Measurements from ENCODE around the gene ANXA11.
"Not testable (repeated sequence)": the region's sequence is repeated elsewhere in the genome, so short reads cannot be mapped to it uniquely, and the experiment has no call there.

Gene ANXA11

DNA sequence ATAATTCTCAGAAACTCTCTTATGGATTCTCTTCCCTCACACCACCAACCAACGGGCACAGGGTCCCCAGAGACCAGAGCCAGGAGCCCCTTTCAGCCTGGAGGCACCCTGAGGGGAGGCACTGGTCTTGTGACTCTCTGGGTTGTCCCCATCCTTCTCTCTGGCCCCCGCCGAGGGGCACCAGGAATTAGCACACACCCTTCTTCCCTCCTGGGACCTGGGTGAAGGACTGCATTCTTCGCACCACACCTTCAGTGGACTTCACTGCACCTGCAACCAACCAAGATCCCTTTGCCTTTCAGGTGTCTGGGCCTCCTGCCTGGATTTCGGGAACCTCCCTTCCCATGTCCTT is 50.7 kb downstream of the ANXA11 start:
- no peak overlapping the region for H3K4me3 ChIP-seq (ENCODE audit: low read depth, low read length)
- TF ChIP-seq, protein P1, sequence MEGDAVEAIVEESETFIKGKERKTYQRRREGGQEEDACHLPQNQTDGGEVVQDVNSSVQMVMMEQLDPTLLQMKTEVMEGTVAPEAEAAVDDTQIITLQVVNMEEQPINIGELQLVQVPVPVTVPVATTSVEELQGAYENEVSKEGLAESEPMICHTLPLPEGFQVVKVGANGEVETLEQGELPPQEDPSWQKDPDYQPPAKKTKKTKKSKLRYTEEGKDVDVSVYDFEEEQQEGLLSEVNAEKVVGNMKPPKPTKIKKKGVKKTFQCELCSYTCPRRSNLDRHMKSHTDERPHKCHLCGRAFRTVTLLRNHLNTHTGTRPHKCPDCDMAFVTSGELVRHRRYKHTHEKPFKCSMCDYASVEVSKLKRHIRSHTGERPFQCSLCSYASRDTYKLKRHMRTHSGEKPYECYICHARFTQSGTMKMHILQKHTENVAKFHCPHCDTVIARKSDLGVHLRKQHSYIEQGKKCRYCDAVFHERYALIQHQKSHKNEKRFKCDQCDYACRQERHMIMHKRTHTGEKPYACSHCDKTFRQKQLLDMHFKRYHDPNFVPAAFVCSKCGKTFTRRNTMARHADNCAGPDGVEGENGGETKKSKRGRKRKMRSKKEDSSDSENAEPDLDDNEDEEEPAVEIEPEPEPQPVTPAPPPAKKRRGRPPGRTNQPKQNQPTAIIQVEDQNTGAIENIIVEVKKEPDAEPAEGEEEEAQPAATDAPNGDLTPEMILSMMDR (IDR thresholded peaks at IDR 0.05; ENCODE audit: low read depth, low read length) = no peak

DNA sequence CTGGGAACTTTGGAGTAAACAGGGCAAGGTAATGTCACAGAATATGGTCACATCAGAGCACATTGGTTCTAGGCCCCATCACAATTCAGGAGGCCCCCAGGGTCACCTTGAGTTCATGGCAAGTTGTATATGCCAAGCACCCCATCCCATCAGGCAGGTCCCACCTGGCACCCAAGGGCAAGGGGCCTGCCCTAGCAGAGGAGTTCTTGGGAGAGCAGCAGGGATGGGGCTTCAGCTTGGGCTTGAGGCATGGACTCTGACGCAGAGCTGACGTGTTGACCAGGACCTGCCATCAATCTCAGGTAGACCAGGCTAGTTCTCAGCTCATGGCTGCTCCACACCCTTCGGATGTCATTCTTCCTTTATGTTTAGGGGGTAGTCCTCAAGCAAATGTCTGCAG is 51.9 kb downstream of the ANXA11 start:
- H3K4me3 ChIP-seq (ENCODE audit: low read depth, low read length) = no peak overlapping the region
- TF ChIP-seq, protein P1 (IDR thresholded peaks at IDR 0.05; ENCODE audit: low read depth, low read length) = no peak

DNA sequence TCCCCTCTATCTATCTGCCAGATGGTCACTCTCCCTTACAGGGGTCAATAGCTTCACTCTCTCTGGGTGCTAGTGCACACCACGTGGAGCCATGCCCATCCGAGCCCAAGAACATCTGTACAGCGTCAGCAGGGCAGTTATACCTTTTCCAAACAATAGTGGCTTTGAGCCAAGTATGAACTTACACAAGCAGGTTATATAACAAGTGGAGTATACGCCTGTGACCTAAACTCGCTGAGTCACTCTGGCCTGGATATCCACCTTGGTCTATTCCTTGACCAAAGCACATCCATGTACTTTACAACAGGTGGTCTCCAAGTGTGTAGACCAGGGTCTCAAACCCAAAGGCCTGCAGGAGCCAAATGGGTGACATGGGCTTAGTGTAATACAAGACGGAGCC is 52.5 kb downstream of the ANXA11 start:
- TF ChIP-seq, protein P1 (IDR thresholded peaks at IDR 0.05; ENCODE audit: low read depth, low read length) = no peak

GRCh38 chr10:80150172-80150571 is 55.2 kb downstream of the ANXA11 start:
- no peak overlapping the region for H3K4me3 ChIP-seq (ENCODE audit: low read depth, low read length)
- TF ChIP-seq, protein P1 (IDR thresholded peaks at IDR 0.05; ENCODE audit: low read depth, low read length) = no peak

More for the DNA sequence above, 52.5 kb downstream of the ANXA11 start:
- H3K4me3 ChIP-seq (ENCODE audit: low read depth, low read length) = no peak overlapping the region

DNA sequence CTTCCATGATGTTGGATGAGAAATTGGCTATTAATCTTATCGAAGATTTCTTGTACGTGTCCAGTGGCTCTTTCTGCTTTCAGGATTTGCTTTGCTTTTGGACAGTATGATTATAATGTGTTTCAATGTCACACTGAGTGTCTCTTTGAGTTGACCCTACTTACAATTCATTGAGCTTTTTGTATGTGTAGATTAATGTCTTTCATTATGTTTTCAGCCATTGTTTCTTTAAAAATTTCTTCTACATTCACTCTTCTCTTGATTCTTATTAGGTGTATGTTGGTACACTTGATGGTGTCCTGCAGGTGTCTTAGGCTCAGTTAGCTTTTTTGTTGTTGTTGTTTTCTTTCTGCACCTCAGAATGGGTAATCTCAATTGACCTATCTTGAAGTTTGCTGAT is 56.2 kb downstream of the ANXA11 start:
- TF ChIP-seq, protein P1 (IDR thresholded peaks at IDR 0.05; ENCODE audit: low read depth, low read length) = no peak

GRCh38 chr10:80148166-80148805 is 57.1 kb downstream of the ANXA11 start:
- H3K4me3 ChIP-seq (ENCODE audit: low read depth, low read length) = no peak overlapping the region

More for the DNA sequence above, 56.2 kb downstream of the ANXA11 start:
- no peak overlapping the region for H3K4me3 ChIP-seq (ENCODE audit: low read depth, low read length)

GRCh38 chr10:80146918-80147317 is 58.4 kb downstream of the ANXA11 start:
- no peak overlapping the region for H3K4me3 ChIP-seq (ENCODE audit: low read depth, low read length)
- TF ChIP-seq, protein P1 (IDR thresholded peaks at IDR 0.05; ENCODE audit: low read depth, low read length) = no peak

More at GRCh38 chr10:80148166-80148805, 57.1 kb downstream of the ANXA11 start:
- TF ChIP-seq, protein P1 (IDR thresholded peaks at IDR 0.05; ENCODE audit: low read depth, low read length) = no peak

DNA sequence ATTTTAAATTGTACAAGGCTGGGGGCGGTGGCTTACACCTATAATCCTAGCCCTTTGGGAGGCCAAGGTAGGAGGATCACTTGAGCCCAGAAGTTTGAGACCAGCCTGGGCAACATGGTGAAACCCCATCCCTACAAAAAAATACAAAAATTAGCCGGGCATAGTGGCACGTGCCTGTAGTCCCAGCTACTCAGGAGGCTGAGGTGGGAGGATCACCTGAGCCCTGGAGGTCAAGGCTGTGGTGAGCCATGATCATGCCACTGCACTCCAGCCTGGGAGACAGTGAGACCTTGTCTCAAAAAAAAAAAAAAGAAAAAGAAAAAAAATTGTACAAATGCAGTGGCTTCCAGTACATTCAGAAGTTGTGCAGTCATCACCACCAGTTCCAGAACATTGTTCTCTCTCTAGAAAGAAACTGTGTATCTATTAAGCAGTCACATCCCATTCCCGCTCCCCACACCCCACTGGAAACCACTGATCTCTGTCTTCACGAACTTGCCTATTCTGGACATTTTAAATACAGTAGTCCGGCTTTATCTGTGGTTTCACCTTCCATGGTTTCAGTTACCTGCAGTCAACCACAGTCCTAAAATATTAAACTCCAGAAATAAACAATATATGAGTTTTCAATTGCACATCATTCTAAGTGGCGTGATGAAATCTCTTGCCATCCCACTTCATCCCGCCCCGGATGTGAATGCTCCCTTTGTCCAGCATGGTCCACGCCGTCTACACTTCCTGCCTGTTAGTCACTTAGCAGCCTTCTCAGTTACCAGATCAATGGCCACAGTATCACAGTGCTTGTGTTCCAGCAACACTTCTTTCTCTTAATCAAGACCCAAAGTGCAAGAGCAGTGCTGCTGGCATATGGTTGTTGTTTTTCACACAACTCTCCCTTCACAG is 59.7 kb downstream of the ANXA11 start:
- H3K4me3 ChIP-seq (ENCODE audit: low read depth, low read length) = not testable (repeated sequence)
